Thoracic aorta (tissue), 2 donors: ENCODE data around the gene SIGLEC10. TPM values are rescaled to one million over a fixed set of nuclear protein-coding genes. Genes with fewer than 3 reads are reported as not detected.

Experiments used
- ATAC-seq: fragments of 150-250 bp; one replicate; pipeline ENCODE4 v1.8.0; 2017; ENCODE audit warnings: low read depth; ENCODE audit not compliant: insufficient number of reproducible peaks, low FRiP score
- DNase-seq: peaks from one replicate; pipeline ENCODE4 v3.0.0-alpha.2; 2020; ENCODE audit warnings: low spot score
- H3K27ac ChIP-seq, 2 donors: fragments of 200-600 bp; sonication (generic); 1 replicate in 1 of 2; 2 replicates in 1 of 2; pipeline ENCODE4 v1.5.1; 2016; ENCODE audit warnings: mild to moderate bottlenecking in 2 of 2, moderate library complexity in 2 of 2
- H3K27me3 ChIP-seq: fragments of 200-600 bp; sonication (generic); replicated peaks from 2 replicates; pipeline ENCODE4 v1.6.0; 2016; ENCODE audit warnings: mild to moderate bottlenecking; ENCODE audit not compliant: insufficient read depth
- H3K36me3 ChIP-seq: fragments of 200-600 bp; sonication (generic); one replicate; pipeline ENCODE4 v1.5.1; 2016
- H3K4me1 ChIP-seq, 2 donors: fragments of 200-600 bp; sonication (generic); 1 replicate in 1 of 2; 2 replicates in 1 of 2; pipeline versions ENCODE4 v1.5.1 to v1.6.0; 2016; ENCODE audit warnings: low read depth in 2 of 2, mild to moderate bottlenecking in 1 of 2; ENCODE audit not compliant: control insufficient read depth in 1 of 2
- H3K4me3 ChIP-seq: fragments of 200-600 bp; sonication (generic); 2 replicates; pipeline ENCODE4 v1.5.1; 2016; ENCODE audit warnings: mild to moderate bottlenecking
- H3K9me3 ChIP-seq: fragments of 200-600 bp; sonication (generic); 2 replicates; pipeline ENCODE4 v1.5.1; 2016
- total RNA-seq, 2 donors: library from RNA; depleted of rRNA; stranded (reverse); fragments of >200 nt; gene quantifications; one replicate each; pipeline versions ENCODE4 v1.1.0 to v1.2.3, GENCODE V29; 2016
- TF ChIP-seq, protein P1 (sequence below): fragments of 200-600 bp; sonication (generic); IDR thresholded peaks from one replicate; pipeline ENCODE4 v1.5.1; 2019; ENCODE audit warnings: antibody characterized with exemption

The SIGLEC10 gene
- total RNA-seq, 2 donors from 2014 or later, result 13.3 to 20.3 TPM

DNA sequence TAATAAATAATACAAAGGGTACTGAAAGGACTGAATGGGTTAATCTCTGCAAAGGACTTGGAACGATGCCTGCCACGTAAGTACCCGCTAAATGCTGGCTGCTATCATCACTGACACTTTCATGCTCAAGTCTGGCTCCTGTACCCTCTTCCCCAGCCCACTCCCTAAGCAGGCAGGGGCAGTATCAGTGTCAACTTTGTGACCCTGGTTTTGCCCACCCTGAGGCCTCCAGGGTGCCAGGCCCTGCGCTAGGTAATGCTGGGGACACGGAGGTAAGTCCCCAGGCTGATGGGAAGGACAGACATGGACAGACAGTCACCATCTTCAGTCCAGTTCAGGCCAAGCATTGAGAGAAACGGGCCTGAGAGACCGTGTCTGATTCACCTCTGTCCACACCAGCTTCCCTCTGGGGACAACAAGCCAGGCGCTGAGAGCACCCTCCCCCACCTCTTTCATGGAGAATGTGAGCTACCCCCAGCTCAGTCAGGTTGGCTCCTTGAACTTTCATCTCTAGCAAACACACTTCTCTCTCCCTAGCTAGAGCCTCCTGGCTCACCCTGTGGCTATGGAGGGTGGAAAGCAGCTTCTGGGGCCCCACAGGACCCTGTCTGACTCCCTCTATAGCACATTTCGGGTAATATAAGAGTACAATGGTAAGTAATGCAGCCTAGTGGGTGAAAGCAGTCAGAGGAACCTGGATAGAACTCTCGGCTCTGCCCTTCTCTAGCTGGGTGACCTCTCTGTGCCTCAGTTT lies 52.1 kb downstream of the SIGLEC10 start:
- Histone ChIP-seq H3K27ac (peak overlapping the region; percentile 78 to 84), H3K4me3 (peak overlapping the region; percentile 81), H3K36me3 (no peaks in the 10 kb centered on the region), H3K9me3 (no peaks in the 10 kb centered on the region), H3K27me3 (no peaks in the 10 kb centered on the region), H3K4me1 (peaks cover 7 to 22% of the 10 kb centered on the region in 2 donors)
- DNase-seq (no peak), ATAC-seq (no peak)
- TF ChIP-seq, protein P1, sequence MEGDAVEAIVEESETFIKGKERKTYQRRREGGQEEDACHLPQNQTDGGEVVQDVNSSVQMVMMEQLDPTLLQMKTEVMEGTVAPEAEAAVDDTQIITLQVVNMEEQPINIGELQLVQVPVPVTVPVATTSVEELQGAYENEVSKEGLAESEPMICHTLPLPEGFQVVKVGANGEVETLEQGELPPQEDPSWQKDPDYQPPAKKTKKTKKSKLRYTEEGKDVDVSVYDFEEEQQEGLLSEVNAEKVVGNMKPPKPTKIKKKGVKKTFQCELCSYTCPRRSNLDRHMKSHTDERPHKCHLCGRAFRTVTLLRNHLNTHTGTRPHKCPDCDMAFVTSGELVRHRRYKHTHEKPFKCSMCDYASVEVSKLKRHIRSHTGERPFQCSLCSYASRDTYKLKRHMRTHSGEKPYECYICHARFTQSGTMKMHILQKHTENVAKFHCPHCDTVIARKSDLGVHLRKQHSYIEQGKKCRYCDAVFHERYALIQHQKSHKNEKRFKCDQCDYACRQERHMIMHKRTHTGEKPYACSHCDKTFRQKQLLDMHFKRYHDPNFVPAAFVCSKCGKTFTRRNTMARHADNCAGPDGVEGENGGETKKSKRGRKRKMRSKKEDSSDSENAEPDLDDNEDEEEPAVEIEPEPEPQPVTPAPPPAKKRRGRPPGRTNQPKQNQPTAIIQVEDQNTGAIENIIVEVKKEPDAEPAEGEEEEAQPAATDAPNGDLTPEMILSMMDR, result no peak

DNA sequence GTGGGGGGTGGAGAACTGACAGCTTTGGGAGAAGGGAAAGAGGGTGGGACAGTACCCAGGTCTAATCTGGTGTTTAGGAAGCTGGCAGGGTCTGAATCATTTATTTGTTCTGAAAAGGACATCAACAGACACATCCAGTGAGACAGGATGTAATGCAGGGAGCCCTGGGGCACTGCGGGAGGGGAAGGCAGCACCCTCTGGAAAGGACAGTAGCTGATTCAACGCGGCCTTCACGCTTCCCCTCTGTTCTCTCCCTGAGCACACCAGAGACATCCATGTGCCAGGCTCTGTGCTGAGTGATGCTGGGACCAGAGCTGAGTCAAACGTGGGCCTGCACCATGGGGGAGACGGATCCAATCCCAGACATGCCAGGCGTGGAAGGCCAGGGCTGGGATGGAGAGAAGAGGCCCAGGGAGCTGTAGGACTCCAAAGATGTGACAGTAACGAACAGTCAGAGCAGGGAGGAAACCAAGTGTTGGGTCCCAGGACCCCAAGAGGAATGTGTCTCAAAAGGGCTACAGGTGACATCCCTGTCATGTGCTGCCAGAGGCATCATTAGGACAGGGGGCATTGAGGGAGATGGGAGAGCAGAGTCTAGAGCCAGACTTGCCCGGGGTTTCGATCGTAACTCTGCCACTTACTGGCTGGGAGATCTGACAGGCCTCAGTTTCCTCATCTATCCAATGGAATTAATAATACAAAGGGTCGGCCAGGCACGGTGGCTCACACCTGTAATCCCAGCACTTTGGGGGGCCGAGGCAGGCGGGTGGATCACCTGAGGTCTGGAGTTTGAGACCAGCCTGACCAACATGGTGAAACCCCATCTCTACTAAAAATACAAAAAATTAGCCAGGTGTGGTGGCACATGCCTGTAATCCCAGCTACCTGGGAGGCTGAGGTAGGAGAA lies 53.0 kb downstream of the SIGLEC10 start:
- Histone ChIP-seq H3K4me1 (peaks cover 7 to 22% of the 10 kb centered on the region in 2 donors), H3K27me3 (no peaks in the 10 kb centered on the region), H3K27ac (no peak overlapping the region), H3K4me3 (no peak overlapping the region), H3K36me3 (no peaks in the 10 kb centered on the region), H3K9me3 (no peaks in the 10 kb centered on the region)
- ATAC-seq (no peak), DNase-seq (no peak)
- TF ChIP-seq, protein P1, result no peak

DNA sequence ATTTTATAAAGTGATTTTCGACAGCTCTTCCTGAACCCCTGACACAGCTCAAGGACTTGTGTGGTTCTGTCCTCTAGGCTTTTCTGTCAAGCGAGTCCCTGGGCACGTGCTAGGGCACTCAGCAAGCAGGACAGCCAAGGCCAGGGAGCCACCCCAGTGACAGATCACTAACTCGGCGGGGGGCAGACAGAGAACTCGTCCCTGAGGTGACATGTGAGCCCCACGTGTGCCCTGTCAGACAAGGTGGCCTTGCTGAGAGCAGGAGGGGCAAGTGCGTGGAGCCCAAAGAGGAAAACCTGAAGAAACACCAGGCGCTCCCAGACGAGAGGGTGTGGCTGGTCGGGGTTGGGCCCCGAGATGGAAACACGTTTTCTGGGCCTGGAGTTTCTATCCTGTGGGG lies 56.2 kb downstream of the SIGLEC10 start:
- peaks cover 7 to 16% of the 10 kb centered on the region in 2 donors for H3K4me1 ChIP-seq
- no peak overlapping the region for H3K27ac ChIP-seq
- DNase-seq (no peak), ATAC-seq (no peak)
- no peaks in the 10 kb centered on the region for H3K27me3 ChIP-seq
- H3K4me3 ChIP-seq, result no peak overlapping the region
- no peaks in the 10 kb centered on the region for H3K9me3 ChIP-seq
- no peaks in the 10 kb centered on the region for H3K36me3 ChIP-seq
- TF ChIP-seq, protein P1, result no peak

Other genes with a start within 250 kb of the SIGLEC10 start
- 10 to 100 TPM in 1 of 2 donors, 1 to 10 TPM in 1; 8.1 to 11.7 TPM for gene CD33, start 192.6 kb downstream of the SIGLEC10 start, total RNA-seq
- gene SIGLECL1, start 166.6 kb downstream of the SIGLEC10 start, total RNA-seq, result not detected
- 1 to 10 TPM in 1 of 2 donors, not detected in 1; 1.6 TPM for gene IGLON5, start 106.0 kb downstream of the SIGLEC10 start, total RNA-seq
- 1 to 10 TPM in 1 of 2 donors, under 1 TPM in 1; 0.54 to 1.6 TPM for gene VSIG10L, start 75.5 kb downstream of the SIGLEC10 start, total RNA-seq
- gene ETFB, start 51.3 kb downstream of the SIGLEC10 start, total RNA-seq, result 10 to 100 TPM; 32.7 to 56.5 TPM
- not detected for gene CLDND2, start 48.6 kb downstream of the SIGLEC10 start, total RNA-seq
- gene NKG7, start 45.0 kb downstream of the SIGLEC10 start, total RNA-seq, result 1 to 10 TPM in 1 of 2 donors, under 1 TPM in 1; 0.54 to 4.4 TPM
- gene LIM2, start 29.7 kb downstream of the SIGLEC10 start, total RNA-seq, result not detected
- 1 to 10 TPM in 1 of 2 donors, not detected in 1; 1.4 TPM for gene C19orf84, start 27.1 kb downstream of the SIGLEC10 start, total RNA-seq
- gene SIGLEC8, start 40.8 kb upstream of the SIGLEC10 start, total RNA-seq, result under 1 TPM; 0.28 to 0.41 TPM
- not detected for gene CEACAM18, start 60.9 kb upstream of the SIGLEC10 start, total RNA-seq
- 1 to 10 TPM in 1 of 2 donors, not detected in 1; 2.2 TPM for gene SIGLEC12, start 84.2 kb upstream of the SIGLEC10 start, total RNA-seq
- 1 to 10 TPM in 1 of 2 donors, under 1 TPM in 1; 0.56 to 1.6 TPM for gene SIGLEC6, start 114.0 kb upstream of the SIGLEC10 start, total RNA-seq
- gene ZNF175, start 153.6 kb upstream of the SIGLEC10 start, total RNA-seq, result 10 to 100 TPM in 1 of 2 donors, 1 to 10 TPM in 1; 6.6 to 15.6 TPM
- 1 to 10 TPM in 1 of 2 donors, not detected in 1; 1.4 TPM for gene SIGLEC5, start 212.8 kb upstream of the SIGLEC10 start, total RNA-seq
- 10 to 100 TPM in 1 of 2 donors, 1 to 10 TPM in 1; 4.6 to 12.6 TPM for gene SIGLEC14, start 229.2 kb upstream of the SIGLEC10 start, total RNA-seq